Esophagus muscularis mucosa (tissue), 3 donors: ENCODE measurements around the gene INPP5A.

ENCODE experiments used
- POLR2A ChIP-seq: fragments of 450-650 bp; IDR thresholded peaks from one replicate; pipeline ENCODE4 v1.6.1; 2017; ENCODE audit warnings: antibody characterized with exemption, moderate library complexity, mild to moderate bottlenecking, low read depth
- TF ChIP-seq, protein P1 (sequence below), 3 experiments: fragments of 200-600 bp in 2 of 3; fragments of 450-650 bp in 1 of 3; sonication (generic) in 2 of 3; IDR thresholded peaks; one replicate each; pipeline ENCODE4 v1.5.1; 2017 to 2019; ENCODE audit warnings: antibody characterized with exemption in 3 of 3, mild to moderate bottlenecking in 2 of 3, moderate library complexity in 1 of 3

DNA sequence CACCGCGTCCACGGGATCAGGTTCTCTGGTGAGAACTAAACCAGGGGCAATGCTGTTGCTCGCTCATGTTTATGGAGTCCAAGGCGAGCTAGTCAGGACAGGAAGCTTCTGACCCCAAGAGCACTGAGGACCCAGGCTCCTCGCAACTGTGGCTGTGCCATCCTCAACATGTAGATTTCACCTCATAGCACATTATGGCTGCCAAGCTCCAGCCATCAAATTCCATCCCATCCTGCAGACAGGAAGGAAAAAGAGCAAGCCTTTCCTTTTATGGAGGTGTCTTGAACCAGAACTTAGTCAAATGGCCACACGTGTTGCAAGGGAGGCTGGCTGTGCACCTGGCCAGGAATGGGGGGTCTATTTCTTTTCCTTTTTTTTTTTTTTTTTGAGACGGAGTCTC lies 264.5 kb downstream of the INPP5A start:
- TF ChIP-seq, protein P1, sequence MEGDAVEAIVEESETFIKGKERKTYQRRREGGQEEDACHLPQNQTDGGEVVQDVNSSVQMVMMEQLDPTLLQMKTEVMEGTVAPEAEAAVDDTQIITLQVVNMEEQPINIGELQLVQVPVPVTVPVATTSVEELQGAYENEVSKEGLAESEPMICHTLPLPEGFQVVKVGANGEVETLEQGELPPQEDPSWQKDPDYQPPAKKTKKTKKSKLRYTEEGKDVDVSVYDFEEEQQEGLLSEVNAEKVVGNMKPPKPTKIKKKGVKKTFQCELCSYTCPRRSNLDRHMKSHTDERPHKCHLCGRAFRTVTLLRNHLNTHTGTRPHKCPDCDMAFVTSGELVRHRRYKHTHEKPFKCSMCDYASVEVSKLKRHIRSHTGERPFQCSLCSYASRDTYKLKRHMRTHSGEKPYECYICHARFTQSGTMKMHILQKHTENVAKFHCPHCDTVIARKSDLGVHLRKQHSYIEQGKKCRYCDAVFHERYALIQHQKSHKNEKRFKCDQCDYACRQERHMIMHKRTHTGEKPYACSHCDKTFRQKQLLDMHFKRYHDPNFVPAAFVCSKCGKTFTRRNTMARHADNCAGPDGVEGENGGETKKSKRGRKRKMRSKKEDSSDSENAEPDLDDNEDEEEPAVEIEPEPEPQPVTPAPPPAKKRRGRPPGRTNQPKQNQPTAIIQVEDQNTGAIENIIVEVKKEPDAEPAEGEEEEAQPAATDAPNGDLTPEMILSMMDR (IDR thresholded peaks at IDR 0.05) = no peak
- TF ChIP-seq POLR2A = no peak
